Activated T-cell treated with anti-CD3 and anti-CD28 coated beads, Interleukin-2, amount 50 U/mL, for 4 hours (primary cell): ENCODE measurements around the gene FITM1. TPM values are rescaled to one million over a fixed set of nuclear protein-coding genes. Genes with fewer than 3 reads are reported as not detected.
A peak's percentile ranks its signal among the peaks of the same experiment; 100 is the strongest.

Experiments
- ATAC-seq, 2 donors: fragments of 200-7000 bp; cut with Tn5 transposase; one replicate each; pipeline ENCODE4 v1.10.0; 2021
- DNase-seq: peaks from one replicate; pipeline ENCODE4 v3.0.0-alpha.2; 2020
- H3K27me3 Mint-ChIP-seq: one replicate; pipeline ENCODE4 v1.8.0; 2021; ENCODE audit warnings: low read depth, mixed read lengths
- H3K36me3 Mint-ChIP-seq: one replicate; pipeline ENCODE4 v1.8.0; 2022; ENCODE audit warnings: mixed read lengths; ENCODE audit not compliant: insufficient read depth
- H3K4me1 Mint-ChIP-seq: one replicate; pipeline ENCODE4 v1.8.0; 2021; ENCODE audit warnings: low read depth, mixed read lengths
- H3K4me3 Mint-ChIP-seq: one replicate; pipeline ENCODE4 v1.8.0; 2021; ENCODE audit warnings: mild to moderate bottlenecking, moderate library complexity, mixed read lengths
- H3K9me3 Mint-ChIP-seq: one replicate; pipeline ENCODE4 v1.8.0; 2021; ENCODE audit warnings: mixed read lengths
- total RNA-seq, 3 donors: library from RNA; stranded (reverse); gene quantifications; one replicate each; pipeline ENCODE4 v1.2.1, GENCODE V29; 2021

FITM1 gene
- total RNA-seq, 3 donors from 2014 or later, result 0.38 to 1.3 (median 0.69) TPM

DNA sequence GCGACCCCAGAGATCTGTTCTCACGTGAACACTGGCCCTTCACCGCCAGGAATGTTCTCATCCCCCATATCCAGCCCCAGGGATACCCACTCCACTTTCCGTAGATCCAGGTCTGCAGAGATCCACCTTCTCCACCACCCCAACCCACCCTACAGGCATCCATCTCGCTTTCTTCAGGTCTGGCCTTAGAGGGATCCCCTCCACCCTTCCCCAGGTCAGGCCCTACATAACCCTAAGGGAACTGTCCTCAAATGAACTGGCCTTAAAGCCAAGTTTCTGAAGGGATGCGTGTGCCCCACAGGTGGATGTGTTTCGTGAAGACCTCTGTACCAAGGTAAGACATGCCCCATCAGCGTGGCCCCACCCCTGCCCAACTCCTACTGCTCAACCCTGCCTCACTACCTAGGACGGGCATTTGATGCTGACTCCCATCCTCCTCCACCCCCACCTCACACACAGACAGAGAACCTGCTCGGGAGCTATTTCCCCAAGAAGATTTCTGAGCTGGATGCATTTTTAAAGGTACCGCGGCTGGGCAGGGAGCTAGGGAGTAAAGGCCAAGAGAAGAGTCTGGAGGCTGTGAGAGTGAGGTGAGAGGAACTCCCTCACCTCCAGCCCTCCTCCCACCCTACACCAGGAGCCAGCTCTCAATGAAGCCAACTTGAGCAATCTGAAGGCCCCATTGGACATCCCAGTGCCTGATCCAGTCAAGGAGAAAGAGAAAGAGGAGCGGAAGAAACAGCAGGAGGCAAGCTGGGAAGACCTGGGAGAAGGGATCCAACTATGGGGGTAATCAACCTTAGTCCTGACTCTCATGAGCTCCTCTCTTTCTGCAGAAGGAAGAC, 6.4 kb downstream of the FITM1 start:
- ATAC-seq, result no peak
- DNase-seq, result no peak
- peak overlapping the region; percentile 91 for H3K4me3 Mint-ChIP-seq
- H3K27me3 Mint-ChIP-seq, result no peaks in the 10 kb centered on the region
- peaks cover 62% of the 10 kb centered on the region for H3K4me1 Mint-ChIP-seq
- peaks cover 25% of the 10 kb centered on the region for H3K36me3 Mint-ChIP-seq
- H3K9me3 Mint-ChIP-seq, result no peaks in the 10 kb centered on the region

DNA sequence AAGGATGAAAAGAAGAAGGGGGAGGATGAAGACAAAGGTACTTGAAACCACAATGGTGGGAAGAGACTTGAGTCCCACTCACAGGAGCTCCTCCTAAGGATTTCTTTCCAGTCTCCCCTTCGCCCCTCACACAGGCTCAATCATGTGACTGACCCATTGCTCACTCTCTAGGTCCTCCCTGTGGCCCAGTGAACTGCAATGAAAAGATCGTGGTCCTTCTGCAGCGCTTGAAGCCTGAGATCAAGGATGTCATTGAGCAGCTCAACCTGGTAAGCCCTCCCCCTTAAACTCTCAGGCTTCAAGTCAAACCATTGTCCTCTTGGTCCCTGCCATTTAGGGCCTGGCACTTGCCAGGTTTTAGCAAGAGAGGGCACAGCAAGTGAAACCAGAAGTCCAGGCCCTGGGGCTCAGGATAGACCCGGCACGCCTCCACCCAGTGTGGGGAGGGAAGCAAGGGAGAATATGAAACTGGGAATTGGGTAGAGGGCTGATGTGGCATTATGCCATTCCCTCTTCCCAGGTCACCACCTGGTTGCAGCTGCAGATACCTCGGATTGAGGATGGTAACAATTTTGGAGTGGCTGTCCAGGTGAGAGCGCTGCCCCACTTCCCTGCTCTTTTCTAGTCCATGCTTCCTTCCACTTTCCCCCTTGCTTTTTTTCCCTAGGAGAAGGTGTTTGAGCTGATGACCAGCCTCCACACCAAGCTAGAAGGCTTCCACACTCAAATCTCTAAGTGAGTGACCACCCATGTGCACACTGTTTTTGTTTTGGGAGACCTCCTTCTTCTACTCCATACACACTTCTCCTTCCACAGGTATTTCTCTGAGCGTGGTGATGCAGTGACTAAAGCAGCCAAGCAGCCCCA, 7.3 kb downstream of the FITM1 start:
- DNase-seq (no peak), ATAC-seq (no peak)
- Mint-ChIP-seq H3K27me3 (no peaks in the 10 kb centered on the region), H3K4me3 (peak overlapping the region; percentile 91), H3K9me3 (no peaks in the 10 kb centered on the region), H3K36me3 (peaks cover 27% of the 10 kb centered on the region), H3K4me1 (peaks cover 61% of the 10 kb centered on the region)

DNA sequence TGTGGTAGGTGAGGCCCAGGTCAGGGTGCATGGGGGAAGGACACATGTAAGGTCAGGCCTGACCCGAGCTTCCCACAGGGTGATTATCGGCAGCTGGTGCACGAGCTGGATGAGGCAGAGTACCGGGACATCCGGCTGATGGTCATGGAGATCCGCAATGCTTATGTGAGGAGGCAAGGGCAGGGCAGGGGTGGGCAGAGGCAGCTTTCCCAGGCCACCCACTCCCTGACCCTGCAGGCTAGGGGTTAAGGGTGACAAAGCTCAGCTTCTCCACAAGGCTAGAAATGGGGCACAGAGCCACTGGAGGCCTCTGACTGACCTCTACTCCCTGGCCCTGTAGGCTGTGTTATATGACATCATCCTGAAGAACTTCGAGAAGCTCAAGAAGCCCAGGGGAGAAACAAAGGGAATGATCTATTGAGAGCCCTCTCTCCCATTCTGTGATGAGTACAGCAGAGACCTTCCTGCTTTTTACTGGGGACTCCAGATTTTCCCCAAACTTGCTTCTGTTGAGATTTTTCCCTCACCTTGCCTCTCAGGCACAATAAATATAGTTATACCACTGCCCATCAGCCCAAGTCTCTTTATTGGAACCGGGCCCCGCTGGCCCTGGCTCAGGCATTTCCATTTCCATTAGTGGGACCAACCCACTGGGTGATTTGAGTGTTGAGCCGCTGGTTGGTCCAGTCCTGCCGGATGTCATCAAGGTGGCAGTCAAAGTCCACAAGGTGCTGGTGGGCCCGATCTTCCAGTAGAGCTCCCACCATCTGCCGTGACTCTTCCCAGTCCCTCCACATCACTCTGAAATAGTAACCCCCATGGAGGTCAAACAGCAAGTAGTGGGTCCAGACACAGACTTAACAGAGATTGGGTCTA, 8.2 kb downstream of the FITM1 start:
- H3K4me1 Mint-ChIP-seq, result peaks cover 64% of the 10 kb centered on the region

DNA sequence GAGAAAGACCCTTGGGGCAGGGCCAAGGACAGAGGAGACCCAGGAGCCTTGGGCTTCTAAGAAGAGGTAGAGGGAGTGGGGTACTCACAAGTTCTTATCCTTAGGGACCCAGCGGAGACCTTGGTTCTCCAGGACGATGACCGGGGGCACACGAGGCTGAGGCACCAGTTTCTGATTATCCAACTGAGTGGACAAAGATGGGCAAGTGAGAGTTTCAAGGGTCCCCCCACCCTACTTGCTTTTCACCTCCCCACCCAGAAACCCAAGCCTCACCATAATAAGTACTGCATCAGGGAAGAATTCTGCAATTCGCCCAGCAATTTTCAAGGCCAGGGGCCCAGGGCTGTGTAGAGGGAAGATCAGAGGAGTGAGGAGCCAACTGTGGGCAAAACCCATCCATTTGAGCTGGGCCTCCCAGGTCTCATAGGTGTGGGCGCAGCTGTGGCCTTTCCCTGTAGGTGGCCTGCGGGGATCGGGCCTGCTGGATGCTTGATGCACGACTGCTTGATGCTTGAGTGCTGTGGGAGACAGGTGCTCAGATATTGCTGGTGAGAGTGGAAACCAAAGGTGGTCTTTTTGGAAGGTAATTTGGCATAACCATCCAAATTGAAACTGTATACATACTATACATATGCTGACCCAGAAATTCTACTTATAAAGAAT, 8.9 kb downstream of the FITM1 start:
- H3K4me1 Mint-ChIP-seq, result peaks cover 68% of the 10 kb centered on the region
- ATAC-seq (no peak), DNase-seq (no peak)
- H3K27me3 Mint-ChIP-seq, result no peaks in the 10 kb centered on the region
- peak overlapping the region; percentile 72 for H3K4me3 Mint-ChIP-seq
- H3K9me3 Mint-ChIP-seq, result no peaks in the 10 kb centered on the region
- H3K36me3 Mint-ChIP-seq, result peaks cover 36% of the 10 kb centered on the region

More for the DNA sequence above, 8.2 kb downstream of the FITM1 start:
- DNase-seq (no peak), ATAC-seq (no peak)
- no peaks in the 10 kb centered on the region for H3K27me3 Mint-ChIP-seq
- H3K36me3 Mint-ChIP-seq, result peaks cover 32% of the 10 kb centered on the region
- H3K4me3 Mint-ChIP-seq, result peak overlapping the region; percentile 72
- no peaks in the 10 kb centered on the region for H3K9me3 Mint-ChIP-seq

DNA sequence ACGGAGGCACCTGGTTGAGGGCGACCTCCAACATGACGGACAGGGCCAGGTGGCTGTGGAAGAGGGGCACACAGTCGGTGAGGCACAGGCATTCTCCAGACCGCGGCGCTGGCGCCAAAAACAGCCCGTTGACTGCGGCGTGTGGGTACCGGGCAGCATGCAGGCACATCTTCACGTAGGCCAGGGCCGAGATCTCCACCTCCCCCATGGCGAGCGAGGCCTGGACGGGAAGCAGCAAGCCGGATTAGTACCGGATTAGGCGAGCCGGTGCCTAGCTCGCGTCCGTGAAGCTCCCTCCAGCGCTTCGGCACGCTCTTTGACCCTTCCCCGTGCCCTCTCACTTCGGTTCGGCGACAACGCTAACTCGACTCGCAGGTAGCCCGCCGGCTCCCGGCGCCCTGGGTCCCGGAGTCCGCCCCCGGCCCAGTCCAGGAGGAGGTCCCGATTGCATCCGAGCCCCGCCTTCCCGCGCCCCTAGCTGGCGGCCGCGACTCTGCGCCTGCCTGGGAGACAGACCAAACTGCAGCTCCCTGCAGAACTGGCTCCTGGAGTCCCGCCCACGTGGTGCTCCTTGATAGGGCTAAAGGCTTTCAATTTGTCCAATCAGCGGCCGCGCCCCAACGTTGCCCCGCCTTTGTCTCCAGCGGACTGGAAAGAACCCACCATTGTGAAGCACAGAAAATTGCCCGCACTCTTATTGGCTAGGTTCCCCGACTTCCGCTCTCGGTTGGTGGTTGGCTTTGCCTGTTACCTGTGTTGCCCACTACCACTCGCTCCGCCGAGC, 10.8 kb downstream of the FITM1 start, which contains the start of gene EMC9:
Gene EMC9, minus strand, starts transcription at position 495 of the 784 bp plus-strand sequence. Its CDS starts 287 bp downstream, at position 208.
- Mint-ChIP-seq H3K9me3 (no peaks in the 10 kb centered on the region), H3K36me3 (peaks cover 46% of the 10 kb centered on the region)
- peak; percentile 88 to 90 for ATAC-seq

DNA sequence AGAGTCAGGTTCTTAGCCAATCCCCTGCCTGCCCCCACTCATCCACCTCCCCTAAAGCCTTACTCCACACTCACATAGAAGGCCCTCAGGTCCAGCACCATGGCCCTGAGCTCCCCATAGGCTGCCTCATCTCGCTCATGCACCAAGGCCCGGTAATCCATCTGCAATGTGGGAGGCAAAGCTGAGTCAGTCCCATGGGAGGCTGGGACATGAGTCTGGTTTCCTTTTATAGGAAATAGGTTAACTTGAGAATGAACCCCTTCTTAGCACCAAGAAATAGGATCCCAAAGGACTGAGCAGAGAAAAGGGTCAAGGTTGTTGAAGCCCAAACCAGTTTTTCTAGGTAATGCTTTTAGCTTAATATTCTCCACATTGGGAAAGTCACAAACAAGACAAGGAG, 13.1 kb downstream of the FITM1 start:
- H3K9me3 Mint-ChIP-seq, result no peaks in the 10 kb centered on the region
- peaks cover 39% of the 10 kb centered on the region for H3K36me3 Mint-ChIP-seq
- DNase-seq (no peak), ATAC-seq (no peak)
- H3K4me1 Mint-ChIP-seq, result peaks cover 66% of the 10 kb centered on the region
- peak overlapping the region; percentile 31 for H3K4me3 Mint-ChIP-seq
- H3K27me3 Mint-ChIP-seq, result no peaks in the 10 kb centered on the region

More for the DNA sequence above, 10.8 kb downstream of the FITM1 start, which contains the start of gene EMC9:
- Mint-ChIP-seq H3K4me3 (peak within 1 kb of the TSS; percentile 93), H3K4me1 (peaks cover 78% of the 10 kb centered on the region), H3K27me3 (no peaks in the 10 kb centered on the region)
- peak; percentile 99 for DNase-seq

DNA sequence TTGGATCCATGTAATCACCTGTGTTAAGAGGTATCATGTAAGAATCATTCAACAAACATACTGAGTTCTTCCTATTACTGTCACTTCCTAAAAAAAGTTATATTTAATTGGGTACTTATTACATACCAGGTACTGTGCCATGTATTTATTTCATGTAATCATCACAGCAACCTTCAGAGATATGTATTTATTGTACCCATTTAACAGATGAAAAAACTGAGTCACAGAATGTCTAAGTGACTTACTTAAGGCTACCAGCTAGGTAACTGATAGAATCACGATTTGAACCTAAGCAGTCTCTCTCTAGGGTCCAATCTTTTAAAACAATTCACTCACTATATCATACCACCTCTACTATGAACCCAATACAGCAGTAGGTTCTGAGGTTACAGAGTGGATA, 14.0 kb downstream of the FITM1 start:
- no peaks in the 10 kb centered on the region for H3K9me3 Mint-ChIP-seq
- peaks cover 66% of the 10 kb centered on the region for H3K4me1 Mint-ChIP-seq
- no peak for DNase-seq
- peak overlapping the region; percentile 42 for H3K4me3 Mint-ChIP-seq
- ATAC-seq, result no peak
- H3K36me3 Mint-ChIP-seq, result peaks cover 36% of the 10 kb centered on the region
- no peaks in the 10 kb centered on the region for H3K27me3 Mint-ChIP-seq

DNA sequence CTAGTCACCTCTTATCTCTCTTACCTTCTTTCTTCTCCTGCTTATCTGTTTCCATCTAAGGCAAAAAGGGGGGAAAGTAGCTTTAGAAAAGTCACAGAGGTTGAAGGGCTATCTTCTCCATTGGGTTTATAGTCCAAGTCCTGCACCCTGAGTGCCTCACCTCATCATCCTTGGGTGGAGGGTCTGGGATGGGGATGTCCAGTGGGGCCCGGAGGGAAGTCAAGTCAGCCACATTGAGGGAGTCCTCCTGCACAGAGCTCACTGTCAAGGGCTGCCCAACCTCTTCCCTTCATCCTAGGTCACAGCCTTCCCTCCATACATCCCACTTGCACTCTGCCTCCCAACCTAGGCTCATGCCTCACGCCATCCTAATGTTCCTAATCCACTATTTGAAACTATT, 14.8 kb downstream of the FITM1 start:
- DNase-seq (no peak), ATAC-seq (no peak)
- Mint-ChIP-seq H3K27me3 (no peaks in the 10 kb centered on the region), H3K4me3 (peak overlapping the region; percentile 98), H3K4me1 (peaks cover 65% of the 10 kb centered on the region), H3K36me3 (peaks cover 35% of the 10 kb centered on the region), H3K9me3 (no peaks in the 10 kb centered on the region)

DNA sequence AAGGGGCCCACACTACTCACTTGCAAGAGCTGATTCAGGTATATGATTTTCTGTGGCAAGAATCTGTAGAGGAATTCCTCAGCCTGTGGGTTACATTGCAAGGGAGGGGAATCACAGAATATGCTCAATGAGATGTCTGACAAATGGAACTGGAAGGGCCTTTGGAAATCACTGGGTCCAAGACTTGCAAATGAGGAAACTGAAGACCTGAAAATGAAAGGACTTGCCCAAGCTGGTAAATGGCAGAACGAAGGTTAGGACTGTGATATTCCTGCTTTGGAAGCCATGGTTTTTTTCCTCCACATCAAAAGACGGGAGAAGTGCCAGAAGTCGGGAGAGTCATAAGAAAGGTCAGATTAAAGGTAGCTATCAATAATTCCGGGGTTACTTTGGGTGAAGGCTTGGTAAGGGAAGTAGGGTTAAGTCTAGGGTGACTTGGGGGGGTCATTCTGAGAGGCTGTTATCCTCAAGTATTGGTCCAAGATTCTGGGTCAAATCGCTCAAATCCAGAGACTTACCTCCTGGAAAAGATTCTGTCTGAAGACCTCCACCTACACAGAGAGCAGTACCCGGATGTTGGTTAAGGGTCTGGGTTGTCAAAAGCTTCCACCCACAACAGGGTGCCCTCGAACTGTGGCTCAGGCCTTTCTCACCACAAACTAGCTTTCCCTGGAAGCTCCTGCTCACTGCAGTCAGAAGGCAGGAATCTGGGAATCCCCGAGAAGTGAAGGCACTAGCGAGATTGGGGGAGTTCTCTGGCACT, 15.4 kb downstream of the FITM1 start:
- Mint-ChIP-seq H3K4me3 (peak overlapping the region; percentile 98), H3K9me3 (no peaks in the 10 kb centered on the region), H3K27me3 (no peaks in the 10 kb centered on the region), H3K4me1 (peaks cover 63% of the 10 kb centered on the region), H3K36me3 (peaks cover 41% of the 10 kb centered on the region)
- ATAC-seq (no peak), DNase-seq (no peak)

DNA sequence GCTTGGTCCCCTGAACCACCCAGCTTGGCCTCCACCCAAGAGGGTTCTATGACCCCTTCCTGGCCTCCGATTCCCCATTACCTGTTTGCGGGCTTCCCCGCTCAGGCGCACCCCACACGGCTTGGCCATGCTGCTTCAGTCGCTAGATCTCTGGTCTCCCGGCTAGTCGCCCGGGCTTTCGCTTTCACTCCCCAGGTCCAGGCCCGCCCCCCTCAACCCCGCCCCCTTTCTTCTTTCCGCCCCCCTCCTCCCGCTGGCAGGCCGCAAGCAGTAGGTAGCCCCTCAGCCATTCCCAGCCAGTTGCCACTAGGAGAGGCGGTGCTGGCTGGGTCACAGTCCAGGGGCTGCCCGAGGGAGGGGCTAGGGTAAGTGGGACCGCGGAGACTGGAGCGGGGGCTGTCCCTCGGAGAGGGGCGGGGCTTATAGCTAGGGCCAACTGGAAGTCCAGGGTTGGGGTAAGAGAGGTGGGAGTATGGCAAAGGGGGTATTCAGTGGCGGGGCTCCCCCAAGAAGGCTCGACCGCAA, 16.1 kb downstream of the FITM1 start, which contains the start of gene PSME2:
Gene PSME2, minus strand, starts transcription at position 158 of the 525 bp plus-strand sequence. Its CDS starts 29 bp downstream, at position 129.
- no peaks in the 10 kb centered on the region for H3K27me3 Mint-ChIP-seq
- peak; percentile 72 for DNase-seq
- peaks cover 62% of the 10 kb centered on the region for H3K4me1 Mint-ChIP-seq
- peak within 1 kb of the TSS; percentile 98 for H3K4me3 Mint-ChIP-seq
- peak; percentile 67 to 73 for ATAC-seq
- peaks cover 42% of the 10 kb centered on the region for H3K36me3 Mint-ChIP-seq
- H3K9me3 Mint-ChIP-seq, result no peaks in the 10 kb centered on the region

DNA sequence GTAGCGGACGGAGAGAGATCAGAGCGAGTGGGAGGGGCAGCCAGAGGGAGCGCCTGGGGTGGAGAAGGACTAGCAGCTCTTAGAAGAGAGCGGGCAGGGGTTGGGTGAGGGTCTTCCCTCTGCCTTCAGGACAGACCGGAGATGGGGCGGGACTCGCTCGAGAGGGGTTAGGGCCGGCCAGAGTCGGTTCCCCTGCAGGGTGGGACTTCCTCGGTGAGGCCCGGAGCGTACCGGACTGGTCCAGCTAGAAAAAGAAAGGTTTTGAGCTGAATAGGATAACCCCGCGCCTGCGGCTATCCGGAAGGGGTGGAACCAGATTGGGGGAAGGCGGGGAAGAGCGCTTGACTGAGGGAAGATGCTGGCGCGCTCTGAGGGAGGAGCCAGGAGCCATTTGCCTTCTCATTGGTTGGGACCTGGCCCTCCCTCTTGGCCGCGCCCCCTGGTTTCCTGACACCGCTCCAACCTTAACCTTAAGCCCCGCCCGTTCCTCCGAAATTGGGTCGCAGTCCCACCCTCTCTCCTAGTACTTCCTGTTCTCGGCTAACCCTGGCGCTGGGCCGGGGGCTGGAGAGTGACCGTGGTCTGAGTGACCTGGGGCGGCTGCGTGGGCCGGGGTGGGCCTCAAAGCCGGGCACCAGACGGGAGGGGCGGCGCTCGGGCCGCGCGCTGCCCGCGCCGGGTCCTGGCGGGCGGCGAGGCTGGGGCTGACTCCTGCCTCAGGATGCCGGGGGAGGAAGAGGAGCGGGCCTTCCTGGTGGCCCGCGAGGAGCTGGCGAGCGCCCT, 16.7 kb downstream of the FITM1 start, which contains the start of gene RNF31:
Gene RNF31, plus strand, starts transcription at position 521 of the 783 bp plus-strand sequence. Its CDS starts 201 bp downstream, at position 722.
- ATAC-seq (peak; percentile 89 to 90), DNase-seq (peak; percentile 96)
- Mint-ChIP-seq H3K4me1 (peaks cover 56% of the 10 kb centered on the region), H3K9me3 (no peaks in the 10 kb centered on the region), H3K27me3 (no peaks in the 10 kb centered on the region), H3K4me3 (peak within 1 kb of the TSS; percentile 98), H3K36me3 (peaks cover 45% of the 10 kb centered on the region)
